ENCODE measurements around the gene FHL2.

- no peak for TF ChIP-seq POLR2A (IDR thresholded peaks at IDR 0.05)
- no peak for TF ChIP-seq CTCF (IDR thresholded peaks at IDR 0.05)
Measured at GRCh38 chr2:105325389-105325963, 73.4 kb downstream of the FHL2 start.

Data from Peyer's patch (tissue), 4 donors.